GM10847 (cell line): Measurements from ENCODE around the gene SMIM7.

Experiments used
- POLR2A ChIP-seq: IDR thresholded peaks from 2 replicates; pipeline ENCODE4 v1.6.1; 2011; ENCODE audit not compliant: insufficient read length; ENCODE audit errors: extremely low read depth

SMIM7 gene

DNA sequence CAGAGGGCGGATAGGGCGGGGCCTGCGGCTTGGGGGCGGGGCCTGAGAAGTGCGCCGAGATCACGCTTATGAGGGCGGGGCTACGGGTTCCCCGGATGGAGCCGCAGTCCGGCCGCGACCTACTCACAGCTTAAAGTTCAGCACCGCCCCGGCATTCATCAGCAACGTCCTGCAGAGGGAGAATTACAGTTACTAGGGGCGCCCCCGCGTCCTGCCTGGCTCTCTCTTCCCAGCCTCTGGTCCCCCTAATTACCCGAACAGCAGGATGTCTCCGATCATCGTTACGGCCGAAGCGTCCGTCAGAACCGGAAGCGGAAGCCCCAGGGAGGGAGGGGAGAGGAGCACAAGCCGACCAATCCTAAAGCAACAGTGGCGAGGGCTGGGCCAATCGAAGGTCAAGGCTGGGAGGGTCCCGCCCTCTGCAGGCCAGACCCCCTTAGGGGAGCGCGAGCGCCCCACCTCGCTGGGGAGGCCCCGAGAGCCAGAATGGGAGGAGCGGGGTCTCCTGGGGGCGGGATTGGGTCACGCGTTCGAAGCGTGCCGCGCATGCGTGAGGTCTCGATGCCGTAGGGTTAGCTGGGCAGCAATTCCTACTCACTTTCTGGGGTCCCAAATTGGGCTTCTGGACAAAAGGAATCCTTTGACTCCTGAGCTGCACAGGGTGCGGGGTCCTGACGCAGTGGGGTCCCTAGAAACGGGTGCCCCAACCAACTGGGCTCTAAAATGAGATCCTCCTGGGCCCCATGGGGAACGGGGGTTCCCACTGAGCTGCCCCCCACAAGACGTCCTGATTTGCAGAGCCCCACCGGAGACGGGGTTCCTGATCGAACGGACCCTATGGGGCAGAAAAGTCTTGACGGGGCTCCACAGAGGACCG is at the start of gene SMIM7:
Gene SMIM7 (minus strand): TSS at position 313 of the 877 bp plus-strand sequence. CDS start 34 bp downstream, at position 279.
- TF ChIP-seq POLR2A = peak; percentile 89

GRCh38 chr19:16703677-16704076 is 43.7 kb upstream of the SMIM7 start:
- TF ChIP-seq POLR2A = no peak

GRCh38 chr19:16702123-16702522 is 42.2 kb upstream of the SMIM7 start:
- TF ChIP-seq POLR2A = no peak

- TF ChIP-seq POLR2A = no peak
Observed at GRCh38 chr19:16698914-16699313, 39.0 kb upstream of the SMIM7 start.

GRCh38 chr19:16688084-16688483 is 28.1 kb upstream of the SMIM7 start:
- TF ChIP-seq POLR2A = no peak

DNA sequence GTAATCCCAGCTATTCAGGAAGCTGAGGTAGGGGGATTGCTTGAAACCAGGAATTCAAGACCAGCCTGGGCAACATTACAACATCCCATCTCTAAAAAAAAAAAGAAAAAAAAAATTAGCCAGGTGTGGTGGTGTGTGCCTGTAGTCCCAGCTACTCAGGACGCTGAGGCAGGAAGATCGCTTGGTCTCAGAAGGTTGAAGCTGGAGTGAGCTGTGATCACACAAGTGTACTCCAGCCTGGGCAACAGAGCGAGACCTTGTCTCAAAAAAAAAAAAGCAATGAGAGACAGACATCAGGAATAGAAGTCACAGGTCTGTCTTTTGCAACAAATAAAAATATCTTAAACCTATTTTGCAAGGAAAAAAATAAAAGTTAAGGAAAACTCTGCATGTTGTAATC is 24.3 kb upstream of the SMIM7 start:
- TF ChIP-seq POLR2A = no peak

- no peak for TF ChIP-seq POLR2A
Observed at GRCh38 chr19:16682539-16682938, 22.6 kb upstream of the SMIM7 start.

DNA sequence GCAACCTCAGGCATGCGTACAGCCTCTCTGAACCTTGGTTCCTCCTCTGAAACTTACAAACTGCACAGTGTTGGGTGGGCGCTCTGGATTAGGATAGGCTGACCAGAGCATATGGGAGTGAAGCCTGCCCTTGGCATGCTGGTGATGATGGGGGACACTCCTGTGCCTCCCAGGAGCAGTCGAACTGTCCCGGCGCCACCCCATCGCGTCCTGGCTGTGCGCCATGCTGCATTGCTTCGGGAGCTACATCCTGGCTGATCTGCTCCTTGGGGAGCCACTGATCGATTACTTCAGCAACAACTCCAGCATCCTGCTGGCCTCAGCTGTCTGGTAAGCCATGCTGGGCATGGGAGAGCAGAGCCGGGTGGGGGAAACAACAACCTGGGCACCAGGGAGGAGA is 19.9 kb upstream of the SMIM7 start:
- no peak for TF ChIP-seq POLR2A

DNA sequence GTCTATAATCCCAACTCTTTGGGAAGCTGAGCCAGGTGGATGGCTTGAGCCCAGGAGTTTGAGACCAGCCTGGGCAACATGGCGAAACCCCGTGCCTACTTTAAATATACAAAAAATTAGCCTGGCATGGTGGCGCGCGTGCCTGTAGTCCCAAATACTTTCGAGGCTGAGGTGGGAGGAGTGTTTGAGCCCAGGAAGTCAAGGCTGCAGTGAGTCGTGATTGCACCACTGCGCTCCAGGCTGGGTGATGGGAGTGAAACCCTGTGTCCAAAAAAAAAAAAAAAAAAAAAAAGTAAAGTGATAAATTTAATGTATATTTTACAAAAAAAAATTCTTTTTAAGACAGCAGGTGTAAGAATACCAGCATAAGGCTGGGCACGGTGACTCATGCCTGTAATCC is 18.6 kb upstream of the SMIM7 start:
- TF ChIP-seq POLR2A = no peak

DNA sequence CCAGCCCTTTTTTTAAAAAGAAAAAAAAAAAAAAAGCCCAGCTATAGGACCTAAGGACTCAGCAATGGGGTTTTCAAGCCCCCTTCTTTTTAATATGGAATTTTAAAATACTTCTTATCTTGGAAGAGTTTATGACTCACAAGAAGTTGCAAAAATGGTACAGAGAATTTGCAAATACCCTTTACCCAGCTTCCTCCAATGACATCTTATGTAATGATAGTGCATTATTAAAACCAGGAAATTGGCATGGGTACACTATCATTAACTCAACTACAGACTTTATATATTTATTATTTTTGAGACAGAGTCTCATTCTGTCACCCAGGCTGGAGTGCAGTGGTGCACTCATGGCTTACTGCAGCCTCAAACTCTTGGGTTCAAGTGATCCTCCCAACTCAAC is 17.1 kb upstream of the SMIM7 start:
- no peak for TF ChIP-seq POLR2A

DNA sequence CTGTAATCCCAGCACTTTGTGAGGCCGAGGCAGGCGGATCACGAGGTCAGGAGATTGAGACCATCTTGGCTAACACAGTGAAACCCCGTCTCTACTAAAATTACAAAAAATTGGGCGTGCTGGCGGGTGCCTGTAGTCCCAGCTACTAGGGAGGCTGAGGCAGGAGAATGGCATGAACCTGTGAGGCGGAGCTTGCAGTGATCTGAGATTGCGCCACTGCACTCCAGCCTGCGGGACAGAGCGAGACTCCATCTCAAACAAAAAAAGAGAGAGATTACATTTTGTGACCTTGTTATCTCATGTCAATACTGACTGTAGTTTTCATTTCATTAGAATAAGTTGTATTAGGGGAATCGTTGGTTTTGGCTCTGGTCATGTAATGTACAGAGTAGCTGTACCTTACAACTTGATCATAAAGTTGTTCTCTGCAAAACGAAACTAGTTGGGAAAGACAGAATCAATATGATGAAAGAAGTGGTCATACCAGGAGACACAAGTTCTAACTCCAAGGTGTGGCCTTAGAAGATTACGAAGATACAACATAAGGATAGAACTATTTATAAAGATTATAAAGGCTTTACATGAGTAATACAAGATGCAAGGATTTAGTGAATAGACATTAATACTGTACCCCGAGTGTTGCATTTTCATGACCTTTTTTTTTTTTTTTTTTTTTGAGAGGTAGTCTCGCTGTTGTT is 16.3 kb upstream of the SMIM7 start:
- no peak for TF ChIP-seq POLR2A

- TF ChIP-seq POLR2A = no peak
Observed at GRCh38 chr19:16673231-16673630, 13.3 kb upstream of the SMIM7 start.

- no peak for TF ChIP-seq POLR2A
Observed at GRCh38 chr19:16671652-16672274, 11.8 kb upstream of the SMIM7 start.

GRCh38 chr19:16670291-16670690 is 10.3 kb upstream of the SMIM7 start:
- TF ChIP-seq POLR2A = no peak

DNA sequence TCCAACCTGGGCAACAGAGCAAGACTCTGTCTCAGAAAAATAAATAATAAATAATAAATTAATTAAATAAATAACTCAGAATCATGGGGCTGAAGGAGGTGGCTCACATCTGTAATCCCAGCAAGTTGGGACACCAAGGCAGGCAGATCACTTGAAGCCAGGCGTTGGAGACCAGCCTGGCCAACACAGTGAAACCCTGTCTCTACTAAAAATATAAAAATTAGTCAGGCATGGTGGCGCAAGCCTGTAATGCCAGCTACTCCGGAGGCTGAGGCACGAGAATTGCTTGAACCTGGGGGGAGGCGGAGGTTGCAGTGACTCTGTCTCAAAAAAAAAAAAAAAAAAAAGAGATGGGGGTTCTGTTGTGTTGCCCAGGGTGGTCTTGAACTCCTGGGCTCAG is 8.2 kb upstream of the SMIM7 start:
- no peak for TF ChIP-seq POLR2A

GRCh38 chr19:16661480-16662034 is 1.6 kb upstream of the SMIM7 start:
- no peak for TF ChIP-seq POLR2A
